GM18520 (cell line): ENCODE measurements around the gene ZNF23.
"Not testable (repeated sequence)": the region's sequence is repeated elsewhere in the genome, so short reads cannot be mapped to it uniquely, and the experiment has no call there.

Experiments
- ATAC-seq: cut with Tn5 transposase; IDR thresholded peaks from one replicate; pipeline ENCODE4 v1.9.1; 2021; ENCODE audit not compliant: unreplicated experiment

Gene ZNF23

GRCh38 chr16:71461686-71462648, at the start of gene ZNF23:
Gene ZNF23 (minus strand): TSS chr16:71462247. CDS start chr16:71456796, 5,451 bp downstream.
- ATAC-seq, result peak; percentile 95

GRCh38 chr16:71507061-71507460, 45.0 kb upstream of the ZNF23 start:
- ATAC-seq, result no peak

- ATAC-seq, result no peak
These were observed 42.9 kb upstream of the ZNF23 start for GRCh38 chr16:71504901-71505300.

- ATAC-seq, result not testable (repeated sequence)
These were observed 42.0 kb upstream of the ZNF23 start for GRCh38 chr16:71504051-71504450.

- no peak for ATAC-seq
These were observed 39.5 kb upstream of the ZNF23 start for GRCh38 chr16:71501547-71501946.

- no peak for ATAC-seq
These were observed 38.9 kb upstream of the ZNF23 start for GRCh38 chr16:71500964-71501363.

- no peak for ATAC-seq
These were observed 37.8 kb upstream of the ZNF23 start for GRCh38 chr16:71499775-71500364.

- ATAC-seq, result no peak
These were observed 36.0 kb upstream of the ZNF23 start for GRCh38 chr16:71498031-71498430.

GRCh38 chr16:71493213-71493612, 31.2 kb upstream of the ZNF23 start:
- ATAC-seq, result no peak

GRCh38 chr16:71492786-71493185, 30.7 kb upstream of the ZNF23 start:
- no peak for ATAC-seq

- ATAC-seq, result no peak
These were observed 29.0 kb upstream of the ZNF23 start for GRCh38 chr16:71491054-71491453.

- no peak for ATAC-seq
These were observed 28.3 kb upstream of the ZNF23 start for GRCh38 chr16:71490361-71490760.

- no peak for ATAC-seq
These were observed 27.1 kb upstream of the ZNF23 start, which contains the start of gene ZNF19 for GRCh38 chr16:71489122-71489521. Gene ZNF19 (minus strand): TSS chr16:71489324. CDS start chr16:71482114, 7,210 bp downstream.

GRCh38 chr16:71484006-71484893, 22.2 kb upstream of the ZNF23 start:
- peak; percentile 75 for ATAC-seq

- ATAC-seq, result no peak
These were observed 20.5 kb upstream of the ZNF23 start for GRCh38 chr16:71482569-71482968.

- ATAC-seq, result no peak
These were observed 18.9 kb upstream of the ZNF23 start for GRCh38 chr16:71480956-71481355.

GRCh38 chr16:71479420-71479819, 17.4 kb upstream of the ZNF23 start:
- ATAC-seq, result no peak

- ATAC-seq, result no peak
These were observed 14.5 kb upstream of the ZNF23 start for GRCh38 chr16:71476457-71477124.

- no peak for ATAC-seq
These were observed 12.8 kb upstream of the ZNF23 start for GRCh38 chr16:71474864-71475263.

GRCh38 chr16:71473891-71474290, 11.8 kb upstream of the ZNF23 start:
- no peak for ATAC-seq

- no peak for ATAC-seq
These were observed 10.9 kb upstream of the ZNF23 start for GRCh38 chr16:71472931-71473330.
